ENCODE measurements around the gene MAGEE1. TPM values are rescaled to one million over a fixed set of nuclear protein-coding genes. Genes with fewer than 3 reads are reported as not detected.
A peak's percentile ranks its signal among the peaks of the same experiment; 100 is the strongest.

MAGEE1 gene
- total RNA-seq (2021): not detected in 2 replicates
- Bru-seq, nascent RNA: not detected
- BruChase-seq, experiment 1, labeled RNA remaining after a 2-hour chase: not detected
- BruChase-seq, experiment 2, labeled RNA remaining after a 6-hour chase: not detected
- long read RNA-seq: 0 reads

GRCh38 chrX:76427560-76428242 lies at the start of gene MAGEE1:
MAGEE1 (plus strand) TSS chrX:76427710; CDS start chrX:76427931, 221 bp downstream.
- intact Hi-C loops (cut with micrococcal nuclease; ENCODE audit: unreplicated experiment): no loop called here
- H3K27ac ChIP-seq (ENCODE audit: low read depth, low read length, poor library complexity, severe bottlenecking): no peak within 1 kb of the TSS
- H3K36me3 ChIP-seq (ENCODE audit: insufficient read depth, low read length, poor library complexity, severe bottlenecking): no peaks in the 10 kb centered on the region
- ChIA-PET POLR2A (ENCODE audit: low non-redundant PET) (no interaction called here), CTCF (no interaction called here)
- no TSS peak for BruUV-seq (replicated peaks)
- TF ChIP-seq CTCF (conservative IDR thresholded peaks at IDR 0.05; ENCODE audit: low read depth, low read length) (no peak), EZH2 (IDR thresholded peaks at IDR 0.05; ENCODE audit: borderline replicate concordance, low read depth, low read length, poor library complexity, severe bottlenecking) (no peak)
- peaks cover 11% of the 10 kb centered on the region for H3K27me3 ChIP-seq (replicated peaks; ENCODE audit: insufficient read depth, low read depth, low read length, poor library complexity)
- H3K4me1 ChIP-seq (ENCODE audit: insufficient read depth, low read length, poor library complexity, severe bottlenecking): no peaks in the 10 kb centered on the region
- no peaks in the 10 kb centered on the region for H3K9me3 ChIP-seq (ENCODE audit: low read depth, low read length, poor library complexity, severe bottlenecking)
- no peak within 1 kb of the TSS for H3K4me3 ChIP-seq (ENCODE audit: low read depth, low read length, poor library complexity, severe bottlenecking)
- peak; percentile 1 for DNase-seq (ENCODE audit: low spot score)

GRCh38 chrX:76398970-76399369 lies 28.5 kb upstream of the MAGEE1 start:
- Histone ChIP-seq H3K4me1 (ENCODE audit: insufficient read depth, low read length, poor library complexity, severe bottlenecking) (no peaks in the 10 kb centered on the region), H3K4me3 (ENCODE audit: low read depth, low read length, poor library complexity, severe bottlenecking) (no peak overlapping the region), H3K9me3 (ENCODE audit: low read depth, low read length, poor library complexity, severe bottlenecking) (no peaks in the 10 kb centered on the region), H3K27me3 (replicated peaks; ENCODE audit: insufficient read depth, low read depth, low read length, poor library complexity) (no peaks in the 10 kb centered on the region), H3K36me3 (ENCODE audit: insufficient read depth, low read length, poor library complexity, severe bottlenecking) (no peaks in the 10 kb centered on the region), H3K27ac (ENCODE audit: low read depth, low read length, poor library complexity, severe bottlenecking) (no peak overlapping the region)
- no peak for TF ChIP-seq EZH2 (IDR thresholded peaks at IDR 0.05; ENCODE audit: borderline replicate concordance, low read depth, low read length, poor library complexity, severe bottlenecking)
- TF ChIP-seq CTCF (conservative IDR thresholded peaks at IDR 0.05; ENCODE audit: low read depth, low read length): no peak
- no peak for DNase-seq (ENCODE audit: low spot score)
- ChIA-PET POLR2A (ENCODE audit: low non-redundant PET) (no interaction called here), CTCF (no interaction called here)
- no TSS peak for BruUV-seq (replicated peaks)
- intact Hi-C loops (cut with micrococcal nuclease; ENCODE audit: unreplicated experiment): no loop called here

- Histone ChIP-seq H3K9me3 (ENCODE audit: low read depth, low read length, poor library complexity, severe bottlenecking) (no peaks in the 10 kb centered on the region), H3K27ac (ENCODE audit: low read depth, low read length, poor library complexity, severe bottlenecking) (no peak overlapping the region), H3K4me1 (ENCODE audit: insufficient read depth, low read length, poor library complexity, severe bottlenecking) (no peaks in the 10 kb centered on the region), H3K27me3 (replicated peaks; ENCODE audit: insufficient read depth, low read depth, low read length, poor library complexity) (no peaks in the 10 kb centered on the region), H3K36me3 (ENCODE audit: insufficient read depth, low read length, poor library complexity, severe bottlenecking) (no peaks in the 10 kb centered on the region), H3K4me3 (ENCODE audit: low read depth, low read length, poor library complexity, severe bottlenecking) (no peak overlapping the region)
- BruUV-seq (replicated peaks): no TSS peak
- TF ChIP-seq CTCF (conservative IDR thresholded peaks at IDR 0.05; ENCODE audit: low read depth, low read length): no peak
- TF ChIP-seq EZH2 (IDR thresholded peaks at IDR 0.05; ENCODE audit: borderline replicate concordance, low read depth, low read length, poor library complexity, severe bottlenecking): no peak
- intact Hi-C loops (cut with micrococcal nuclease; ENCODE audit: unreplicated experiment): no loop called here
- CTCF ChIA-PET: no interaction called here
- POLR2A ChIA-PET (ENCODE audit: low non-redundant PET): no interaction called here
- no peak for DNase-seq (ENCODE audit: low spot score)
Measured at GRCh38 chrX:76407795-76408194, 19.7 kb upstream of the MAGEE1 start.
